ENCODE results near the gene FMR1. TPM values are rescaled to one million over a fixed set of nuclear protein-coding genes. Genes with fewer than 3 reads are reported as not detected.

Gene FMR1
- polyA plus RNA-seq, 1 donor = 112 TPM

DNA sequence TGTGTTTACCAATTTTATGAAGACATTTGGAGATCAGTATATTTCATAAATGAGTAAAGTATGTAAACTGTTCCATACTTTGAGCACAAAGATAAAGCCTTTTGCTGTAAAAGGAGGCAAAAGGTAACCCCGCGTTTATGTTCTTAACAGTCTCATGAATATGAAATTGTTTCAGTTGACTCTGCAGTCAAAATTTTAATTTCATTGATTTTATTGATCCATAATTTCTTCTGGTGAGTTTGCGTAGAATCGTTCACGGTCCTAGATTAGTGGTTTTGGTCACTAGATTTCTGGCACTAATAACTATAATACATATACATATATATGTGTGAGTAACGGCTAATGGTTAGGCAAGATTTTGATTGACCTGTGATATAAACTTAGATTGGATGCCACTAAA is 1.9 kb downstream of the FMR1 start:
- DNase-seq = no peak

DNA sequence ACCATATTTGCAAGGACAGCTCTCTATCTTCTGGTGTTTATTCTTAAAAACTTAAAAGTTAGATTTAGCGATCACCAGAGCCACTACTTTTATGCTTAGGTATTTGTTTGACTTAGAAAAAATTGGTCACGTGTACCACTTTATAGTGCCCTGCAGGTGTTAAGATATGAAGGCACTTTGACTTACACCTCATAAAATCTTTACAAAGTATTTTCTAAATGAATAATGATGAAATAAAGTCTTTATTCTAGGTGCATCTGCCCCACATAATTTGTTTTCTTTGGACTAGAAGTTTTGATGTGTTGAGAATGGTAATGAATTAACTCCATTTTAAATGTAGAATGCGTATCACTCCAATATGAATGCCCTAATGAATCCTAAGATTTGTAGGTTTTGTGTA is 2.9 kb downstream of the FMR1 start:
- DNase-seq = no peak

DNA sequence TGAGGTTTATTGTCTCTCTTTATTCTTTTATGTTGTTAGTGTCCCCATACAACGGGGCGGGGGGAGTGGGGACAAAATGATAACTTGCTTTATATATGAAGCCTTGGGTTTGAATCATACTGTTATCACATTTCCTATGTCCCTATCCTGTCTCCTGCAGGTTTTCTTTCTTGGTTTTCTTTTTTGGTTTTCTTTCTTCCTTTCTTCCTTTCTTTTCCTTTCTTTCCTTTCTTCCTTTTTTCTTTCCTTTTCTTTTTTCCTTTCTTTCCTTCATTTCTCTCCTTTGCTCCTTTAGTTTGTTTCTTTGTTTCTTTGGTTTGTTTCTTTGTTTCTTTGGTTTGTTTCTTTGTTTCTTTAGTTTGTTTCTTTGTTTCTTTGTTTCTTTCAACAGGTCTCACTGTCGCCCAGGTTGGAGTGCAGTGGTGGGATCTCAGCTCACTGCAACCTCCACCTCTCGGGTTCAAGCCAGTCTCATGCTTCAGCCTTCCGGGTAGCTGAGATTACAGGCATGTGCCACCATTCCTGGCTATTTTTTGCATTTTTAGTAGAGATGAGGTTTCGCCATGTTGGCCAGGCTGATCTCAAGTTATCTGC is 4.8 kb downstream of the FMR1 start:
- no peak for DNase-seq

DNA sequence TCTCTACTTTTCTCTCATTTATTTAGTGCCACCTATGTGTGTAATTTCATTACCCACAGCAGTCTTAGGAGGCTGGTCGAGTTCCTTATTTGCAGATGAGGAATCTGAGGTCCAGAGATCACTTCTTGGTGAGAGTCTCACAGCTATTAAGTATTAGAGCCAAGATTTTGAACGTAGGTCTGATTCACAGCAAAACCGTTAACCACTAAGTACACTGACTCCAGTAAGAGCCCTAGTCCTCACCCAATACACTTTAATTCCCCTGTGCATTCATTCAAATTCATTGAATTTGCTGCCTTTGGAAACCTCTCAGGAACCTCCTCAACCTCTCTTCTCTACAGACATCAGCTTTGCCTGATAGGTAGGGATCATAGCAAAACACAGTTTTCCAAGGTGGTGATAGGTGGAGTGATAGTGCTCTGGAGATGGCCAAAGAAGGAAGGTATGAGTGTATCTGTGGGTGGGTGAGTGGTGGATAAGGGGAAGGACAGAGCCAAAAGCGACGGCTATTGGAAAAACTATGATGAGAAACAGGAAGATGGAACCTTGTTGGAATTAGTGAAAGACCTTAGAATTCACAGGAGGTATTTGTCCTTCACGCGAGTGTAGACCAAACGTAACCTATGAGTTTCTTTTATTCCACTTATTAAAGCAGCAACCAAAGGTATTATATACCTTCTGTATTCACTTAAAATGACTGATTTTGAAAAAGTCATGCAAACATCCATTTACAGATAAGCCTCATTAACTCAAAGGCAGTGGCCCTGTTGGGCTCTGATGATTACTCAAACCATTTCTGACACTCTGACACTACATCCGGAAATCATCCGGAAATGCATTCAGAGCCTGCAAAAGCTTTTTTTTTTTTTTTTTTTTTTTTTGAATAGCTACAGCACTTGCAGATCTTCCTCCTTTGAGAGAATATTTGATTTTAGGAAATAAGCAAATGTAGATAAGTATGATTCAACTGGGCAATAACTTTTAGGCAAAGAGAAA is 6.3 kb downstream of the FMR1 start:
- no peak for DNase-seq

GRCh38 chrX:147920161-147920666 is 8.5 kb downstream of the FMR1 start:
- DNase-seq = no peak

- DNase-seq = no peak
These were observed 11.9 kb downstream of the FMR1 start for GRCh38 chrX:147923605-147924004.

DNA sequence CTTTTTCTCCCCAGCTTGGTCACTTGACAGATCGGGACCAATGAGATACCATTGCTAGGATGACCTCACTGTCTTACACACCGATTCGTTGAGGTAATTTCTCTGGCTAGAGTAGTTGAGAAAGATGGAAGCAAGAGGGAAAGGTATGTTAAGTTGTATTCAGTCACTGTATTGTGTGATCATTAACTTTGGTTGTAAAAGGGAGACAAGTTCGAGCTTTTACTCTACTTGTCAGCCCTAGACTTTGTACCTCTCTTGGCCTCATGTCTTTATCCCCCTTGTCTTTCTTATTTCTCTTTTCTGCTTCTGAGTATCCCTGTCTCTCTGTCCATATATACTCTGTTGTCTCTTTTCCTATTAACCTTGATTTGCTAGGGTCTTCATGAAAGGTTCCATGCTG is 15.5 kb downstream of the FMR1 start:
- no peak for DNase-seq

DNA sequence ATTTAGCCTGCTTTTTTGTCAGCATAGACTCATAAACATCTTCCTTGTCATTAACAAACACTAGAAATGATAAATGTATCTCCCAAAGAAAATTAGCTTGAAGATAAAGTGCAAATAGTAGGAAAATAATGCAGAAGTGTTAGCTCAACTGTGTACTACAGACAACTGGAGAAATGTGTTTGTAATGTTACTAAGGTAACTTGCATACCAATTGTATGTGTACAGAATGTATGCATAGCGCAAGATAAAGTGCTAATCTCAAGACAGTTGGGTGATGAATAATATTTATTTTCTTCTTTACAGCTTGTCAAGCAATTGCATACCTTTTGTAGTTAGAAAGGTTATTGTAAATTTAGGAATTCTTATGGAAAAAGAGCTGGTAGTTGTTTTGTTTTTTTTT is 22.1 kb downstream of the FMR1 start:
- no peak for DNase-seq

DNA sequence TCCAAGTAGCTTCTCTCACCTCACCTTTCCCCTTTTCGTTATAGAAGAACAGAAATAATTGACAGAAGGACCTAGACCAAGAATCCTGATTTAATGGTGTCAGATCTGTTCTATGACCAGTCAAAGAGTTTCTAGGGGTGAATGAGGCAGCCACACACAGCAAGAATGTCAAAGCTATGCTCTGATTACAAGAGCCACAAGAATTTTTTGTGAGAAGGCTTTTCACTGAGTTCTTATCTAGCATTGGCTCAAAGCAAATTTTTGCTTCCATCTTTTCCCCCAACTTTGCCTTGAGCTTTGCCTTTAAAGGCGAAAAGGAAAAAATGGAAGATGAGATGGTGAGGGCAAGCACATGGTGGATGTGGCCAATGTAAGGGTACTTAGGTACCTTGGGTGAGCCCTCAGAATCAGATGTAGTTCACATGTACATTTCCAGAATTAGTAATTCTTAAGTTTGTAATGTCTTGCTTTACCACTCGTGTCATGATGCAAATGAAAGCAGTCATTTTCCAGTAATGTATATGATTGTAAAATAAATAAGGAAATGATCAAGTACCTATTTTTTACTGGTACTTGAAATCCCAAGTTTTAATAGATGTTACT is 23.5 kb downstream of the FMR1 start:
- no peak for DNase-seq

GRCh38 chrX:147945286-147945685 is 33.6 kb downstream of the FMR1 start:
- no peak for DNase-seq

GRCh38 chrX:147948531-147948930 is 36.8 kb downstream of the FMR1 start:
- DNase-seq = no peak

DNA sequence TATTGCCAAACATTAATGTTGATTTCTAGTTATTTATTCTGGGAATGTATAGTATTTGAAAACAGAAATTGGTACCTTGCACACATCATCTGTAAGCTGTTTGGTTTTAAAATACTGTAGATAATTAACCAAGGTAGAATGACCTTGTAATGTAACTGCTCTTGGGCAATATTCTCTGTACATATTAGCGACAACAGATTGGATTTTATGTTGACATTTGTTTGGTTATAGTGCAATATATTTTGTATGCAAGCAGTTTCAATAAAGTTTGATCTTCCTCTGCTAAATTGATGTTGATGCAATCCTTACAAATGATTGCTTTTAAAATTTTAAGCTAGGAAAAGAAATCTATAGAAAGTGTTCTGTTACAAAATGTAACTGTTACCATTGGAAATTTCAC is 38.6 kb downstream of the FMR1 start:
- no peak for DNase-seq

- no peak for DNase-seq
These were observed 42.3 kb downstream of the FMR1 start for GRCh38 chrX:147953976-147954375.

GRCh38 chrX:147957291-147957690 is 45.6 kb downstream of the FMR1 start:
- DNase-seq = no peak

DNA sequence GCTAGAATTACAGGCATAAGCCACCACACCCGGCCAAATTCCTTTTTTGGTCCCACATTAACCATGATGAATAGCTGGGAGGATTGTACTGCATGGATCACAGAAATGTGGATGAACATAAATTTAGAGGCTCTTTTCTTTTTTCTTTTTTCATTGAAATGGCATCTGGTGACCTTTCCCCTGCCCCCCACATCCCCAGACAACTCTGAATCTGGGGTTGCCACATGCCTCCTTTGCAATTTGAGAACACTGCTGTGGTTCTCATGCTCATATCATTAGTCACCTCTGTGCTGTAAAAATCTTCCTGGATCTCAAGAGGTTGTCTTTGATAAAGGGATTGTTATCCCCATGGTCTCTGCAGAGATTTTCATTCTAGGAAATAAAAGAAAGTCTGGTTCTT is 46.6 kb downstream of the FMR1 start:
- no peak for DNase-seq

DNA sequence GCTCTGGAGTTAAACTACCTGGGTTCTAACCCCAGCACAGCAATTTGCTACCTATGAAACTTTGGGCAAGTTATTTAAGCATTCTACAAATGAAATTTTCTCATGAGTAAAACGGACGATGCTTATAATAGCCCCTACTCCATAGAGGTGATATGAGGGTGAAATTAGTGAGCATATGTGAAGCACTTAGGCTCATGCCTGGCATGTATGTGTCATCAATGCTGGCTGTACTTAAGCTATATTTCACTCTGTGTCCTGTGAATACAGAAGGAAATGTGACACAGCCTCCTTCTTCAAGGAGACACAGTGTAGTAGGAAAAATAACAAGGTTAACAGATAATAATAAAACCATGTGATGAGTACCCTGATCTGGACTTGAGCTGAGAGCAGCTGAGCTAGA is 49.0 kb downstream of the FMR1 start:
- no peak for DNase-seq

DNA sequence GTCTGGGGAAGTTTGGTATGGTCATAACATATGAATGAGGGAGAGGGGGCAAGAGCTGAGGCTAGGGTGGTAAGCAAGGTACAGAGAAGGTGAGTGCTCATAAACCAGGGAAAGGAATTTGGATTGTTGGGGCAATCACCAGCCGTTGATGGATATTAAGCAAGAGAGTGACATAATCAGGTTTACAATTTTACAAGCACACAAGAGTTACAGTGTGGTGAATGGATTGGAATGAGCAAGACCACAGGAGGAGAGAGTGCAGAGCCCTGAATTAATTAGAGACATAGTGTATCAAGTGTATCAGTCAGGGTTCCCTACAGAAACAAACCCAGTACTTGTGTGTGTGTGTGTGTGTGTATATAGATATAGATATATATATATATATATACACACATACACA is 50.8 kb downstream of the FMR1 start:
- DNase-seq = no peak

DNA sequence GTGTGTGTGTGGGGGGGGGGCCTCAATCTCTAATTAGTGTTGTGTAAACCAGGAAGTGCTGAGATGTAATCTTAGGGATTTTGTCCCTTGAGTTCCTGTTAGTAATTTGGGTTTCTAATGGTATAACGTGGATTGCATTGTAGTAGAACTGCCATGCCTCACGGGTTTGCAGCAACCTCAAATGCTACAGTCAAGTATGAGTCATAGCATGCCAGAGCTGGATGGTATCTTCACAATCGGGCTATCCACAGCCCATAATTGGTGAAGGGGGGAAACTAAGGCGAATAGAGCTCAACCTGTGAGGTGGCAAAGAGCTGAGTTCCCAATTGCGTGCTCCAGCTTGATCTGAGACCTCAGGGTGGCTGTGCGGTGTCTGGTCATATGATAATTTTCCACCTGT is 67.2 kb downstream of the FMR1 start:
- no peak for DNase-seq

GRCh38 chrX:147981038-147981752 is 69.5 kb downstream of the FMR1 start, which contains the start of gene FMR1NB:
FMR1NB (plus strand) TSS chrX:147981337; CDS start chrX:147981403, 66 bp downstream.
- DNase-seq = no peak
